Bronchial smooth muscle cell (primary cell): Measurements from ENCODE around the gene KLK2. TPM values are rescaled to one million over a fixed set of nuclear protein-coding genes. Genes with fewer than 3 reads are reported as not detected.

Experiments used
- total RNA-seq: library from RNA; depleted of rRNA; stranded (reverse); fragments of >200 nt; gene quantifications from 2 replicates; pipeline ENCODE4 v1.2.1, GENCODE V29; 2014

Gene KLK2
- total RNA-seq, result not detected in 2 replicates

GRCh38 chr19:50873056-50873455 is at the start of gene KLK2:
Gene KLK2, plus strand, starts transcription at chr19:50873439. Its CDS starts 35 bp downstream, at chr19:50873474.

GRCh38 chr19:50833117-50833801 is 40.0 kb upstream of the KLK2 start, which contains the start of gene KLK15:
Gene KLK15, minus strand, starts transcription at chr19:50833574. Its CDS starts 2,082 bp downstream, at chr19:50831492.

GRCh38 chr19:50854636-50855410 is 18.4 kb upstream of the KLK2 start, which contains the start of gene KLK3:
Gene KLK3, plus strand, starts transcription at chr19:50854915. Its CDS starts 41 bp downstream, at chr19:50854956.

DNA sequence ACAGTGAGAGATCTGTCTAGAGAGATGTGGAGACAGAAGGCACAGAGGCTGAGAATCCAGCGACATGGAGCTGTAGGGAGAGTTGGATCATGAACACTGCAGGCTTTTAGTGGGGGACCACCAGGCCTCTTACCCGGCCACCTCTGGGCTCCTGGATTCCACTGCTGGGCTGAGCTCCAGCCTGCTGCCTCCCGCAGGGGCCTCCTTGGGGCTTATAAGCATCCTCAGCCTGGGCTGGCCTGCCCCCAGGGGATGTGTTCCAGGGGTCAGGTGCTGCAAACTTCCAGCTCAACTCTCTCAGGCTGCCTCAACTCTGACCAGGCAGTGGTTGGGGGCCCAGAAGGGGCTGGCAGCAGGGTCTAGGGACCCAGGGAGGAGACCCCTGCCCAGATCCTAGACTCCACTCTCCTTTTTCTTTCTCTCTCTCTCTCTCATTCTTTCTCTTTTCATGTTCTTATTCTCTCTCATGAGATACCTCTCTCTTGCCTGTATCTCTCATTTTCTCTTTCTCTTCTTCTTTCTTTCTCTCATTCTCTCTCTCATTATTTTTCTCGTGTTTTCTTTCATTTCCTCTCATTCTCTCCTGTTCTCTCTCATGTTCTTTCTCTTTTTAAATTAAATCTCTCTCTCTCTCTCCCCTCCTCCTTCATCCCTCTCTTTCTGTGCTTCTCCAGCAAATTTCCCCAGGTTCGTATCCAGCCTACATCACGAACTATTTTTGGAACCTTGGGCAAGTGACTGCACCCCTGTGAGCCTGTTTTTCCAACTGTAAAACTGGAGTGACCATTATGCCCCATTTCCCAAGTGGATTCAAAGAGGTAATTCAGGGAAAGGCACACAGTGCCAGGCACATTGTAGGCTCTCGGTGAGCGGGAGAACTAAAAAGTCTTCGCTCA is 38.2 kb downstream of the KLK2 start, which contains the start of gene KLK4:
Gene KLK4 (minus strand): TSS at position 190 of the 896 bp plus-strand sequence. CDS start 657 bp downstream, outside the sequence.

Other genes with a start within 250 kb of the KLK2 start
- not detected in 2 replicates for gene SYT3, start 233.6 kb upstream of the KLK2 start, total RNA-seq
- not detected in 2 replicates for gene C19orf81, start 224.0 kb upstream of the KLK2 start, total RNA-seq
- 0.60 and 3.3 TPM in 2 replicates for gene SHANK1, start 153.6 kb upstream of the KLK2 start, total RNA-seq
- 21.3 and 46.3 TPM in 2 replicates for gene CLEC11A, start 150.1 kb upstream of the KLK2 start, total RNA-seq
- gene GPR32, start 103.0 kb upstream of the KLK2 start, total RNA-seq, result not detected in 2 replicates
- gene ACP4, start 83.0 kb upstream of the KLK2 start, total RNA-seq, result not detected in 2 replicates
- gene KLK1, start 49.7 kb upstream of the KLK2 start, total RNA-seq, result not detected in 2 replicates
- gene KLK15, start 39.9 kb upstream of the KLK2 start, total RNA-seq, result 0.09 TPM in 1 of 2 replicates, not detected in the other
- 0.09 TPM in 1 of 2 replicates, not detected in the other for gene KLK3, start 18.5 kb upstream of the KLK2 start, total RNA-seq
- not detected in 2 replicates for gene KLK4, start 38.0 kb downstream of the KLK2 start, total RNA-seq
- 0.34 TPM in 1 of 2 replicates, not detected in the other for gene KLK5, start 79.6 kb downstream of the KLK2 start, total RNA-seq
- not detected in 2 replicates for gene KLK6, start 96.2 kb downstream of the KLK2 start, total RNA-seq
- not detected in 2 replicates for gene KLK7, start 110.5 kb downstream of the KLK2 start, total RNA-seq
- gene KLK8, start 128.2 kb downstream of the KLK2 start, total RNA-seq, result not detected in 2 replicates
- not detected in 2 replicates for gene KLK10, start 146.3 kb downstream of the KLK2 start, total RNA-seq
- gene KLK11, start 153.2 kb downstream of the KLK2 start, total RNA-seq, result 0.17 TPM in 1 of 2 replicates, not detected in the other
- not detected in 2 replicates for gene KLK12, start 161.6 kb downstream of the KLK2 start, total RNA-seq
- gene KLK13, start 191.7 kb downstream of the KLK2 start, total RNA-seq, result not detected in 2 replicates
- not detected in 2 replicates for gene KLK14, start 209.4 kb downstream of the KLK2 start, total RNA-seq
- gene CTU1, start 235.0 kb downstream of the KLK2 start, total RNA-seq, result 2.4 and 4.3 TPM in 2 replicates